PC-9 (cell line): Measurements from ENCODE around the gene TMEM176A. TPM values are rescaled to one million over a fixed set of nuclear protein-coding genes. Genes with fewer than 3 reads are reported as not detected.

Source experiments
- BruUV-seq: library from RNA; stranded (reverse); fragments of 400-500 nt; replicated peaks from 2 replicates; lab custom pipeline; 2021; lab: Mats Ljungman, UMichigan
- CTCF ChIA-PET: fragments of 300-600 bp; sonication (Branson Sonifier 250); formaldehyde crosslinking; loops from one replicate; lab custom pipeline; 2022; ENCODE audit warnings: antibody characterized with exemption; lab: Charles Lee
- POLR2A ChIA-PET: fragments of 300-600 bp; sonication (Branson Sonifier 250); formaldehyde crosslinking; loops from one replicate; lab custom pipeline; 2022; ENCODE audit warnings: antibody characterized with exemption; ENCODE audit not compliant: unreplicated experiment; lab: Charles Lee
- DNase-seq, 2 experiments: peaks; one replicate each; pipeline versions ENCODE4 v3.0.0 to v3.0.0-alpha.2; 2015 to 2022; ENCODE audit warnings: mixed read lengths in 1 of 2
- H2AFZ ChIP-seq: fragments of 200-600 bp; sonication (generic); 2 replicates; pipeline ENCODE4 v1.8.1; 2017; ENCODE audit warnings: antibody characterized with exemption
- H3F3A ChIP-seq: fragments of 200-600 bp; sonication (generic); 2 replicates; pipeline ENCODE4 v1.8.1; 2017; ENCODE audit warnings: antibody characterized with exemption, mild to moderate bottlenecking, low read depth; ENCODE audit not compliant: insufficient read depth
- H3K27ac ChIP-seq: fragments of 200-600 bp; sonication (generic); 2 replicates; pipeline ENCODE4 v1.6.1; 2016; ENCODE audit warnings: mixed run types
- H3K27me3 ChIP-seq: fragments of 200-600 bp; sonication (generic); 2 replicates; pipeline ENCODE4 v1.6.1; 2016; ENCODE audit warnings: low read depth, mixed run types; ENCODE audit not compliant: insufficient read depth
- H3K36me3 ChIP-seq: fragments of 200-600 bp; sonication (generic); 2 replicates; pipeline ENCODE4 v1.6.1; 2016; ENCODE audit warnings: low read depth, mixed run types
- H3K4me1 ChIP-seq: fragments of 200-600 bp; sonication (generic); replicated peaks from 2 replicates; pipeline ENCODE4 v1.6.1; 2016; ENCODE audit warnings: mixed run types; ENCODE audit not compliant: insufficient read depth
- H3K4me2 ChIP-seq: fragments of 200-600 bp; sonication (generic); 2 replicates; pipeline ENCODE4 v1.6.1; 2017; ENCODE audit warnings: mixed run types
- H3K4me3 ChIP-seq: fragments of 200-600 bp; sonication (generic); 2 replicates; pipeline ENCODE4 v1.6.1; 2016; ENCODE audit warnings: mixed run types
- H3K79me2 ChIP-seq: fragments of 200-600 bp; sonication (generic); 2 replicates; pipeline ENCODE4 v1.6.1; 2017; ENCODE audit warnings: low read depth, mixed run types
- H3K9me2 ChIP-seq: fragments of 200-600 bp; sonication (generic); 2 replicates; pipeline ENCODE4 v1.8.1; 2017; ENCODE audit warnings: mild to moderate bottlenecking; ENCODE audit not compliant: insufficient read depth
- H3K9me3 ChIP-seq: fragments of 200-600 bp; sonication (generic); 2 replicates; pipeline ENCODE4 v1.8.1; 2016; ENCODE audit warnings: low read depth; ENCODE audit not compliant: insufficient read depth
- H4K20me1 ChIP-seq: fragments of 200-600 bp; sonication (generic); 2 replicates; pipeline ENCODE4 v1.8.1; 2017; ENCODE audit not compliant: insufficient read depth
- CTCF ChIP-seq: fragments of 200-600 bp; sonication (generic); conservative IDR thresholded peaks from 2 replicates; pipeline ENCODE4 v1.6.1; 2017; ENCODE audit warnings: mixed run types, antibody characterized with exemption, mild to moderate bottlenecking, moderate library complexity
- EZH2 ChIP-seq: fragments of 200-600 bp; sonication (generic); IDR thresholded peaks from 2 replicates; pipeline ENCODE4 v1.8.0; 2017; ENCODE audit warnings: antibody characterized with exemption, low read depth
- intact Hi-C: fragments of 100-400 bp; cut with micrococcal nuclease; formaldehyde crosslinking; loops from one replicate; pipeline ENCODE4 v1.10.0; 2022; ENCODE audit not compliant: unreplicated experiment
- total RNA-seq: library from RNA; stranded (reverse); gene quantifications from 2 replicates; pipeline ENCODE4 v1.2.3, GENCODE V29; 2021

The TMEM176A gene
- total RNA-seq, 1 experiment from 2014 or later = not detected

GRCh38 chr7:150829426-150829825 lies 28.9 kb downstream of the TMEM176A start:
- ChIA-PET POLR2A (no interaction called here), CTCF (no interaction called here)
- peaks cover 47% of the 10 kb centered on the region for H3K27me3 ChIP-seq
- DNase-seq = no peak
- H4K20me1 ChIP-seq = no peaks in the 10 kb centered on the region
- no peaks in the 10 kb centered on the region for H3F3A ChIP-seq
- H3K27ac ChIP-seq = no peak overlapping the region
- H3K36me3 ChIP-seq = no peaks in the 10 kb centered on the region
- no peaks in the 10 kb centered on the region for H3K9me2 ChIP-seq
- no peaks in the 10 kb centered on the region for H3K9me3 ChIP-seq
- no TSS peak for BruUV-seq
- intact Hi-C loops = no loop called here
- TF ChIP-seq CTCF (no peak), EZH2 (no peak)
- H3K79me2 ChIP-seq = no peaks in the 10 kb centered on the region
- H3K4me3 ChIP-seq = no peak overlapping the region
- H3K4me1 ChIP-seq = no peaks in the 10 kb centered on the region
- no peak overlapping the region for H2AFZ ChIP-seq
- no peak overlapping the region for H3K4me2 ChIP-seq

- Histone ChIP-seq H3K79me2 (no peaks in the 10 kb centered on the region), H3K4me1 (no peaks in the 10 kb centered on the region), H3F3A (no peaks in the 10 kb centered on the region), H3K9me2 (no peaks in the 10 kb centered on the region), H3K27ac (no peak overlapping the region), H4K20me1 (no peaks in the 10 kb centered on the region), H3K4me2 (no peak overlapping the region), H3K27me3 (peaks cover 37% of the 10 kb centered on the region), H3K4me3 (no peak overlapping the region), H3K9me3 (no peaks in the 10 kb centered on the region), H2AFZ (no peak overlapping the region), H3K36me3 (no peaks in the 10 kb centered on the region)
- CTCF ChIA-PET = no interaction called here
- intact Hi-C loops = loop anchor here (2.0 kb wide), 1 partner anchor 70 kb away; no protein-coding TSS in a partner anchor
- POLR2A ChIA-PET = interaction anchor here (0.5 kb wide), 1 partner anchor 78 kb away, joined by 14 read pairs; no protein-coding TSS in a partner anchor
- no TSS peak for BruUV-seq
- TF ChIP-seq CTCF = no peak
- TF ChIP-seq EZH2 = no peak
- DNase-seq = peak; percentile 62 to 68
These were observed 30.4 kb downstream of the TMEM176A start for GRCh38 chr7:150830937-150831336.

- no peaks in the 10 kb centered on the region for H3K4me1 ChIP-seq
- no peaks in the 10 kb centered on the region for H3K36me3 ChIP-seq
- H3K79me2 ChIP-seq = no peaks in the 10 kb centered on the region
- CTCF ChIA-PET = no interaction called here
- POLR2A ChIA-PET = interaction anchor here (0.6 kb wide), 1 partner anchor 23 kb away, joined by 4 read pairs; no protein-coding TSS in a partner anchor
- H3K27ac ChIP-seq = no peak overlapping the region
- no peak overlapping the region for H2AFZ ChIP-seq
- DNase-seq = no peak
- BruUV-seq = no TSS peak
- H3K9me3 ChIP-seq = no peaks in the 10 kb centered on the region
- peaks cover 33% of the 10 kb centered on the region for H3K27me3 ChIP-seq
- no peaks in the 10 kb centered on the region for H3K9me2 ChIP-seq
- H3F3A ChIP-seq = no peaks in the 10 kb centered on the region
- intact Hi-C loops = loop anchor here (2.0 kb wide), 1 partner anchor 69 kb away; no protein-coding TSS in a partner anchor
- no peak overlapping the region for H3K4me2 ChIP-seq
- no peaks in the 10 kb centered on the region for H4K20me1 ChIP-seq
- no peak for TF ChIP-seq CTCF
- no peak for TF ChIP-seq EZH2
- no peak overlapping the region for H3K4me3 ChIP-seq
These were observed 31.3 kb downstream of the TMEM176A start for GRCh38 chr7:150831851-150832250.
